ENCODE results near the gene TBXA2R. TPM values are rescaled to one million over a fixed set of nuclear protein-coding genes. Genes with fewer than 3 reads are reported as not detected.

The TBXA2R gene
- total RNA-seq, 1 experiment from 2014 or later = not detected

DNA sequence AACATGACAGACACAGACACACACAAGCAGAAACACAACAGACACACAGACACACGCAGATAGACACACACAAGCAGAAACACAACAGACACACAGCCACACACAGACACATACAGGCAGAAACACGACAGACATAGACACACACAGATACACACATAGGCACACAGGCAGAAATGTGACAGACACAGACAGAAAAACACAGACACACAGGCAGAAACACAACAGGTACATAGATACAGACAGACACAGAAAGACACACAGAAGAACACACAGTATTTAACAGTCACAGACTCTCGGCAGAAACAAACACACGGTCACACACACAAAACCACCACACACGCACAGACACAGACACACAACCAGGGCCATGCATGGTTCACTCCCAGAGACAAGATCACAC is 905 bp downstream of the TBXA2R start:
- Mint-ChIP-seq H3K4me1 (ENCODE audit: insufficient read depth, unreplicated experiment) (peaks cover 9% of the 10 kb centered on the region), H3K9me3 (ENCODE audit: unreplicated experiment) (no peaks in the 10 kb centered on the region), H3K27ac (ENCODE audit: low read depth, unreplicated experiment) (no peak overlapping the region), H3K27me3 (ENCODE audit: insufficient read depth, unreplicated experiment) (no peaks in the 10 kb centered on the region), H3K4me3 (ENCODE audit: unreplicated experiment) (no peak overlapping the region), H3K36me3 (ENCODE audit: insufficient read depth, unreplicated experiment) (no peaks in the 10 kb centered on the region)
- TF ChIP-seq, protein P1, sequence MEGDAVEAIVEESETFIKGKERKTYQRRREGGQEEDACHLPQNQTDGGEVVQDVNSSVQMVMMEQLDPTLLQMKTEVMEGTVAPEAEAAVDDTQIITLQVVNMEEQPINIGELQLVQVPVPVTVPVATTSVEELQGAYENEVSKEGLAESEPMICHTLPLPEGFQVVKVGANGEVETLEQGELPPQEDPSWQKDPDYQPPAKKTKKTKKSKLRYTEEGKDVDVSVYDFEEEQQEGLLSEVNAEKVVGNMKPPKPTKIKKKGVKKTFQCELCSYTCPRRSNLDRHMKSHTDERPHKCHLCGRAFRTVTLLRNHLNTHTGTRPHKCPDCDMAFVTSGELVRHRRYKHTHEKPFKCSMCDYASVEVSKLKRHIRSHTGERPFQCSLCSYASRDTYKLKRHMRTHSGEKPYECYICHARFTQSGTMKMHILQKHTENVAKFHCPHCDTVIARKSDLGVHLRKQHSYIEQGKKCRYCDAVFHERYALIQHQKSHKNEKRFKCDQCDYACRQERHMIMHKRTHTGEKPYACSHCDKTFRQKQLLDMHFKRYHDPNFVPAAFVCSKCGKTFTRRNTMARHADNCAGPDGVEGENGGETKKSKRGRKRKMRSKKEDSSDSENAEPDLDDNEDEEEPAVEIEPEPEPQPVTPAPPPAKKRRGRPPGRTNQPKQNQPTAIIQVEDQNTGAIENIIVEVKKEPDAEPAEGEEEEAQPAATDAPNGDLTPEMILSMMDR (IDR thresholded peaks at IDR 0.05; ENCODE audit: unreplicated experiment) = no peak
- DNase-seq (ENCODE audit: unreplicated experiment) = no peak
- POLR2A ChIA-PET = no interaction called here
- intact Hi-C loops (cut with micrococcal nuclease) = no loop called here
- no TSS peak for BruUV-seq (replicated peaks)
- CTCF ChIA-PET = no interaction called here

DNA sequence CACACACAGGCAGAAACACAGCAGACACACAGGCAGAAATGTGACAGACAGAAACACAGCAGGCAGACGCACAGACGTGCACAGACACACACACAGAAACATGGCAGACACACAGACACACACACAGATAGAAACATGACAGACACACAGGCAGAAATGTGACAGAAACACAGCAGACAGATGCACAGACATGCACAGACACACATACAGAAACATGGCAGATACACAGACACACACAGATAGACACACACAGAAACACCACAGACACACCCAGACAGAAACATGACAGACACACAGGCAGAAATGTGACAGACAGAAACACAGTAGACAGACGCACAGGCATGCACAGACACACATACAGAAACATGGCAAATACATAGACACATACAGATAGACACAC is 1.3 kb downstream of the TBXA2R start:
- TF ChIP-seq, protein P1 (IDR thresholded peaks at IDR 0.05; ENCODE audit: unreplicated experiment) = no peak
- H3K4me1 Mint-ChIP-seq (ENCODE audit: insufficient read depth, unreplicated experiment) = peaks cover 9% of the 10 kb centered on the region
- no peak overlapping the region for H3K4me3 Mint-ChIP-seq (ENCODE audit: unreplicated experiment)
- no peaks in the 10 kb centered on the region for H3K27me3 Mint-ChIP-seq (ENCODE audit: insufficient read depth, unreplicated experiment)
- BruUV-seq (replicated peaks) = no TSS peak
- CTCF ChIA-PET = no interaction called here
- DNase-seq (ENCODE audit: unreplicated experiment) = no peak
- H3K9me3 Mint-ChIP-seq (ENCODE audit: unreplicated experiment) = no peaks in the 10 kb centered on the region
- POLR2A ChIA-PET = no interaction called here
- H3K27ac Mint-ChIP-seq (ENCODE audit: low read depth, unreplicated experiment) = no peak overlapping the region
- no peaks in the 10 kb centered on the region for H3K36me3 Mint-ChIP-seq (ENCODE audit: insufficient read depth, unreplicated experiment)
- intact Hi-C loops (cut with micrococcal nuclease) = no loop called here

DNA sequence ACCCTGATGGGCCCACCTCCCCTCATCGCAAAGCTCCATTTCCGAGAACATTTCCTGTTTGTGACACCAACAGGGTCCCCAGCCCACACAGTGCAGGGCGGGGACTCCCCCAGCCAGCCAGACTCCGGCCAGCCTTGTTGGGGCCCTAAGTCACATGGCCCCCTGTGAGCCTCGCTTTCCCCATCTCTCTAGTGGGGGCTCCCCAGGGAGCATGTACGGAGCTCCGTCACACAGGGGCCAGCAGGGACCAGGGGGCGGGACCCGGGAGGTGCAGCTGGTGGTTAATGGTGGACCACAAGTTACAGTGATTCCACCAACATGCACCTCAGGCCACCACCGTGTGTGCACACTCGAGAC is 1.7 kb downstream of the TBXA2R start:
- no peak for DNase-seq (ENCODE audit: unreplicated experiment)
- ChIA-PET CTCF (no interaction called here), POLR2A (no interaction called here)
- BruUV-seq (replicated peaks) = no TSS peak
- H3K9me3 Mint-ChIP-seq (ENCODE audit: unreplicated experiment) = no peaks in the 10 kb centered on the region
- peaks cover 9% of the 10 kb centered on the region for H3K4me1 Mint-ChIP-seq (ENCODE audit: insufficient read depth, unreplicated experiment)
- H3K4me3 Mint-ChIP-seq (ENCODE audit: unreplicated experiment) = no peak overlapping the region
- intact Hi-C loops (cut with micrococcal nuclease) = no loop called here
- no peaks in the 10 kb centered on the region for H3K27me3 Mint-ChIP-seq (ENCODE audit: insufficient read depth, unreplicated experiment)
- no peaks in the 10 kb centered on the region for H3K36me3 Mint-ChIP-seq (ENCODE audit: insufficient read depth, unreplicated experiment)
- TF ChIP-seq, protein P1 (IDR thresholded peaks at IDR 0.05; ENCODE audit: unreplicated experiment) = no peak
- no peak overlapping the region for H3K27ac Mint-ChIP-seq (ENCODE audit: low read depth, unreplicated experiment)

DNA sequence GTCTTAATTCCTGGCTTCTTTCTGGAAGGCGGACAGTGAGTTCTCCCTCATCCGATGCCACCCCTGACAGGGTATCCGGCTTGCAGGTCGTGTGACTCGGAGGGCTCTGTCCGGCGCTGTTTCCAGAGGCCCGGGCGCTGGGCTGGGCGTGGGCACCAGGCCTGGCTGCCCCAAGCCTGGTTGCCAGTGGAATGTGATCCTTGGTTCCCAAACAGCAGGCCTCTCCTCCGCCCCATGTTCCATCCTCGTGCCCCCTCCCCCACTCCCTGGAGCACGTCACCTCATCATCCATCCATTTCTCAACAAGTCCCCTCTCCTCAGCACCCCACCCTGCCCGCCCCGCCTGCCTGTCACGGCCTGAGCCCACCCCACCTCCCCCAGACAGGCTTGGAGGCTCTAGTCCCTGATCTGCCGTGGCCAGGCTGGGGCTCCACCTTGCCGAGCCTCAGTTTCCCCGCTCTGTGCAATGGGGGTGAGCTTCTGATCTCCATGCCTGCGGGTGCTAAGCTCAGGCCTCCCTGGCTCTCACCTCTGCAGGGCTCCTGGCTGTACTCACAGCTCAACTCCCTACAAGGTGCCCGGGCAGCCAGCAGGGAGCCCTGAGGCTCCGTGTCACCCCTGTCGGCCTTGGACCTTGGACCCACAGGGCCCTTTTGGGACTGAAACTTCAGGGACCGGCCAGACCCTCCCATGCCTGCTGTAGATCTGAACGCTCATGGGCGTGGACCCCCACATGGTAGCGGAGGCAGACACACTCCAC is 2.3 kb downstream of the TBXA2R start:
- TF ChIP-seq, protein P1 (IDR thresholded peaks at IDR 0.05; ENCODE audit: unreplicated experiment) = no peak
- no TSS peak for BruUV-seq (replicated peaks)
- intact Hi-C loops (cut with micrococcal nuclease) = no loop called here

More for the DNA sequence above, 2.3 kb downstream of the TBXA2R start:
- Mint-ChIP-seq H3K27ac (ENCODE audit: low read depth, unreplicated experiment) (no peak overlapping the region), H3K4me3 (ENCODE audit: unreplicated experiment) (no peak overlapping the region), H3K36me3 (ENCODE audit: insufficient read depth, unreplicated experiment) (no peaks in the 10 kb centered on the region), H3K9me3 (ENCODE audit: unreplicated experiment) (no peaks in the 10 kb centered on the region), H3K27me3 (ENCODE audit: insufficient read depth, unreplicated experiment) (no peaks in the 10 kb centered on the region), H3K4me1 (ENCODE audit: insufficient read depth, unreplicated experiment) (peaks cover 9% of the 10 kb centered on the region)
- CTCF ChIA-PET = no interaction called here
- POLR2A ChIA-PET = no interaction called here
- no peak for DNase-seq (ENCODE audit: unreplicated experiment)
